ENCODE measurements around the gene TEDC2.
A peak's percentile ranks its signal among the peaks of the same experiment; 100 is the strongest.

The TEDC2 gene

GRCh38 chr16:2513405-2514332, 53.8 kb downstream of the TEDC2 start, which contains the start of gene ATP6V0C:
TSS of gene ATP6V0C (plus strand) at chr16:2513952. CDS start at chr16:2514104, 152 bp downstream.
- peaks cover 15% of the 10 kb centered on the region; the same call in 1 of the 2 replicates for H4K20me1 ChIP-seq (ENCODE audit: insufficient read depth, low read length)
- peak within 1 kb of the TSS; percentile 97 for H3K9ac ChIP-seq (ENCODE audit: low read length)
- peak; percentile 95 for DNase-seq
- H3K4me3 ChIP-seq (ENCODE audit: low read length) = peak within 1 kb of the TSS; percentile 98
- H3K4me2 ChIP-seq (ENCODE audit: low read depth, low read length) = peak within 1 kb of the TSS; percentile 96
- H3F3A ChIP-seq (ENCODE audit: insufficient read depth, low read length) = peaks cover 6% of the 10 kb centered on the region; the same call in 1 of the 2 replicates
- TF ChIP-seq CTCF (IDR thresholded peaks at IDR 0.05; ENCODE audit: low read length) = no peak
- TF ChIP-seq EZH2 (optimal IDR thresholded peaks at IDR 0.05; ENCODE audit: low read depth, low read length) = no peak
- no peak for TF ChIP-seq EZH2phosphoT487 (IDR thresholded peaks at IDR 0.05; ENCODE audit: low read length)
- peaks cover 13% of the 10 kb centered on the region for H3K4me1 ChIP-seq (ENCODE audit: low read length)
- H3K36me3 ChIP-seq (replicated peaks; ENCODE audit: insufficient read depth, low read length) = no peaks in the 10 kb centered on the region
- peak within 1 kb of the TSS; percentile 84 for H3K27ac ChIP-seq (ENCODE audit: low read length)
- no peaks in the 10 kb centered on the region for H3K9me3 ChIP-seq (replicated peaks; ENCODE audit: insufficient read depth, low read length)
- H3K9me2 ChIP-seq (replicated peaks; ENCODE audit: insufficient read depth, low read length) = no peaks in the 10 kb centered on the region
- peak within 1 kb of the TSS; percentile 85 for H2AFZ ChIP-seq (ENCODE audit: low read length)
- peaks cover 49% of the 10 kb centered on the region for H3K79me2 ChIP-seq (ENCODE audit: low read length)
- H3K27me3 ChIP-seq (replicated peaks; ENCODE audit: insufficient read depth, low read length) = no peaks in the 10 kb centered on the region
